GM12874 (cell line): ENCODE measurements around the gene DHFR2.

Experiments
- CTCF ChIP-seq: IDR thresholded peaks from 2 replicates; pipeline ENCODE4 v1.5.1; 2011; ENCODE audit warnings: low read depth, mild to moderate bottlenecking, control low read depth, low read length, moderate library complexity; ENCODE audit not compliant: insufficient read depth

Gene DHFR2

GRCh38 chr3:94062513-94063404 is at the start of gene DHFR2, which contains the start of gene NSUN3:
Gene DHFR2, minus strand, starts transcription at chr3:94062916. Its CDS starts 1,405 bp downstream, at chr3:94061511.
Gene NSUN3, plus strand, starts transcription at chr3:94063061. Its CDS starts 66 bp downstream, at chr3:94063127.
- no peak for TF ChIP-seq CTCF

- no peak for TF ChIP-seq CTCF
These were observed 48.1 kb upstream of the DHFR2 start for GRCh38 chr3:94110854-94111253.

- no peak for TF ChIP-seq CTCF
These were observed 43.6 kb upstream of the DHFR2 start for GRCh38 chr3:94106268-94106667.

GRCh38 chr3:94101860-94102259 is 39.1 kb upstream of the DHFR2 start:
- no peak for TF ChIP-seq CTCF

GRCh38 chr3:94099311-94099710 is 36.6 kb upstream of the DHFR2 start:
- TF ChIP-seq CTCF = no peak

GRCh38 chr3:94098452-94098851 is 35.7 kb upstream of the DHFR2 start:
- TF ChIP-seq CTCF = no peak

- no peak for TF ChIP-seq CTCF
These were observed 32.4 kb upstream of the DHFR2 start for GRCh38 chr3:94095111-94095510.
